Stomach smooth muscle (tissue), 2 donors: ENCODE data around the gene GLG1.

Experiments used
- H3K27ac ChIP-seq: one replicate; pipeline ENCODE4 v1.7.0; 2013; ENCODE audit warnings: mild to moderate bottlenecking, low read length, inconsistent platforms
- H3K27me3 ChIP-seq, 2 donors: one replicate each; pipeline ENCODE4 v1.7.0; 2013; ENCODE audit warnings: low read length in 2 of 2; ENCODE audit not compliant: insufficient read depth in 2 of 2, control insufficient read depth in 1 of 2
- H3K36me3 ChIP-seq, 2 donors: one replicate each; pipeline ENCODE4 v1.7.0; 2013; ENCODE audit warnings: low read length in 2 of 2; ENCODE audit not compliant: control insufficient read depth in 2 of 2, insufficient read depth in 2 of 2
- H3K4me1 ChIP-seq: one replicate; pipeline ENCODE4 v1.7.0; 2013; ENCODE audit warnings: low read length; ENCODE audit not compliant: control insufficient read depth, insufficient read depth
- H3K4me3 ChIP-seq, 2 donors: one replicate each; pipeline ENCODE4 v1.7.0; 2013; ENCODE audit warnings: low read length in 2 of 2
- H3K9ac ChIP-seq, 2 donors: one replicate each; pipeline ENCODE4 v1.7.0; 2013; ENCODE audit warnings: low read length in 2 of 2, mild to moderate bottlenecking in 1 of 2
- H3K9me3 ChIP-seq, 2 donors: one replicate each; pipeline ENCODE4 v1.7.0; 2013; ENCODE audit warnings: low read length in 2 of 2; ENCODE audit not compliant: control insufficient read depth in 2 of 2
- donor health status: healthy.
- donor health status: Pancreatic carcinoma.

The GLG1 gene

GRCh38 chr16:74472010-74472409, 134.9 kb downstream of the GLG1 start:
- Histone ChIP-seq H3K4me3 (no peak overlapping the region), H3K9me3 (no peaks in the 10 kb centered on the region), H3K27ac (no peak overlapping the region), H3K36me3 (peaks cover 54 to 56% of the 10 kb centered on the region in 2 donors), H3K4me1 (no peaks in the 10 kb centered on the region), H3K27me3 (no peaks in the 10 kb centered on the region), H3K9ac (no peak overlapping the region)

- no peaks in the 10 kb centered on the region for H3K27me3 ChIP-seq
- peaks cover 48 to 58% of the 10 kb centered on the region in 2 donors for H3K36me3 ChIP-seq
Observed at GRCh38 chr16:74469946-74470478, 136.9 kb downstream of the GLG1 start.

GRCh38 chr16:74468807-74469525, 137.9 kb downstream of the GLG1 start:
- Histone ChIP-seq H3K36me3 (peaks cover 43 to 61% of the 10 kb centered on the region in 2 donors), H3K4me1 (no peaks in the 10 kb centered on the region), H3K9ac (no peak overlapping the region), H3K27me3 (no peaks in the 10 kb centered on the region), H3K9me3 (no peaks in the 10 kb centered on the region), H3K4me3 (no peak overlapping the region), H3K27ac (no peak overlapping the region)

More at GRCh38 chr16:74469946-74470478, 136.9 kb downstream of the GLG1 start:
- Histone ChIP-seq H3K4me1 (no peaks in the 10 kb centered on the region), H3K9ac (no peak overlapping the region), H3K27ac (no peak overlapping the region), H3K4me3 (no peak overlapping the region), H3K9me3 (no peaks in the 10 kb centered on the region)

- H3K27ac ChIP-seq = no peak overlapping the region
- peaks cover 47 to 68% of the 10 kb centered on the region in 2 donors for H3K36me3 ChIP-seq
- no peak overlapping the region for H3K4me3 ChIP-seq
- H3K27me3 ChIP-seq = no peaks in the 10 kb centered on the region
- H3K9ac ChIP-seq = no peak overlapping the region
- no peaks in the 10 kb centered on the region for H3K4me1 ChIP-seq
- no peaks in the 10 kb centered on the region for H3K9me3 ChIP-seq
Observed at GRCh38 chr16:74466872-74467271, 140.0 kb downstream of the GLG1 start.

GRCh38 chr16:74465851-74466685, 140.8 kb downstream of the GLG1 start:
- H3K36me3 ChIP-seq = peaks cover 44 to 65% of the 10 kb centered on the region in 2 donors

GRCh38 chr16:74465281-74465680, 141.6 kb downstream of the GLG1 start:
- Histone ChIP-seq H3K9ac (no peak overlapping the region), H3K4me1 (no peaks in the 10 kb centered on the region), H3K27ac (no peak overlapping the region), H3K4me3 (no peak overlapping the region), H3K27me3 (no peaks in the 10 kb centered on the region), H3K36me3 (peaks cover 43 to 67% of the 10 kb centered on the region in 2 donors), H3K9me3 (no peaks in the 10 kb centered on the region)

More at GRCh38 chr16:74465851-74466685, 140.8 kb downstream of the GLG1 start:
- no peaks in the 10 kb centered on the region for H3K27me3 ChIP-seq
- no peaks in the 10 kb centered on the region for H3K9me3 ChIP-seq
- no peaks in the 10 kb centered on the region for H3K4me1 ChIP-seq
- no peak overlapping the region for H3K4me3 ChIP-seq
- H3K9ac ChIP-seq = no peak overlapping the region
- no peak overlapping the region for H3K27ac ChIP-seq

GRCh38 chr16:74463888-74464287, 143.0 kb downstream of the GLG1 start:
- no peaks in the 10 kb centered on the region for H3K4me1 ChIP-seq
- H3K4me3 ChIP-seq = no peak overlapping the region
- H3K36me3 ChIP-seq = peaks cover 31 to 61% of the 10 kb centered on the region in 2 donors
- H3K9ac ChIP-seq = no peak overlapping the region
- H3K27me3 ChIP-seq = no peaks in the 10 kb centered on the region
- H3K9me3 ChIP-seq = no peaks in the 10 kb centered on the region
- H3K27ac ChIP-seq = no peak overlapping the region

GRCh38 chr16:74462361-74462760, 144.6 kb downstream of the GLG1 start:
- Histone ChIP-seq H3K36me3 (peaks cover 26 to 61% of the 10 kb centered on the region in 2 donors), H3K27ac (peak overlapping the region; percentile 31), H3K9ac (no peak overlapping the region)

GRCh38 chr16:74461826-74462225, 145.1 kb downstream of the GLG1 start:
- H3K27me3 ChIP-seq = no peaks in the 10 kb centered on the region
- peaks cover 22 to 58% of the 10 kb centered on the region in 2 donors for H3K36me3 ChIP-seq
- no peaks in the 10 kb centered on the region for H3K4me1 ChIP-seq
- H3K9ac ChIP-seq = no peak overlapping the region
- H3K9me3 ChIP-seq = no peaks in the 10 kb centered on the region
- H3K27ac ChIP-seq = peak overlapping the region; percentile 31
- no peak overlapping the region for H3K4me3 ChIP-seq

More at GRCh38 chr16:74462361-74462760, 144.6 kb downstream of the GLG1 start:
- no peaks in the 10 kb centered on the region for H3K27me3 ChIP-seq
- no peaks in the 10 kb centered on the region for H3K4me1 ChIP-seq
- H3K4me3 ChIP-seq = no peak overlapping the region
- no peaks in the 10 kb centered on the region for H3K9me3 ChIP-seq

GRCh38 chr16:74460542-74460941, 146.4 kb downstream of the GLG1 start:
- Histone ChIP-seq H3K9ac (no peak overlapping the region), H3K27me3 (no peaks in the 10 kb centered on the region), H3K4me1 (no peaks in the 10 kb centered on the region), H3K36me3 (peaks cover 32 to 61% of the 10 kb centered on the region in 2 donors), H3K4me3 (no peak overlapping the region), H3K9me3 (no peaks in the 10 kb centered on the region), H3K27ac (no peak overlapping the region)
